ENCODE results near the gene UBXN7. TPM values are rescaled to one million over a fixed set of nuclear protein-coding genes. Genes with fewer than 3 reads are reported as not detected.
"Not testable (repeated sequence)": the region's sequence is repeated elsewhere in the genome, so short reads cannot be mapped to it uniquely, and the experiment has no call there.

UBXN7 gene
- total RNA-seq, 1 experiment from 2014 or later, result 62.7 TPM

GRCh38 chr3:196423044-196423781 lies 9.0 kb downstream of the UBXN7 start:
- no peaks in the 10 kb centered on the region for H3K9me3 ChIP-seq
- H3K4me3 ChIP-seq (ENCODE audit: low read depth, low read length), result no peak overlapping the region
- BruUV-seq (replicated peaks), result no TSS peak
- Mint-ChIP-seq H3K36me3 (ENCODE audit: insufficient read depth, unreplicated experiment) (peaks cover 11% of the 10 kb centered on the region), H3K4me3 (ENCODE audit: unreplicated experiment) (no peak overlapping the region), H3K27me3 (ENCODE audit: insufficient read depth, unreplicated experiment) (no peaks in the 10 kb centered on the region), H3K4me1 (ENCODE audit: low read depth, unreplicated experiment) (peaks cover 15% of the 10 kb centered on the region), H3K9me3 (ENCODE audit: unreplicated experiment) (no peaks in the 10 kb centered on the region), H3K27ac (ENCODE audit: unreplicated experiment) (no peak overlapping the region)
- intact Hi-C loops (cut with micrococcal nuclease; ENCODE audit: unreplicated experiment), result no loop called here
- H3K4me1 ChIP-seq, result peaks cover 5% of the 10 kb centered on the region; the same call in 1 of the 2 replicates
- POLR2A ChIA-PET, result no interaction called here
- TF ChIP-seq CTCF (IDR thresholded peaks at IDR 0.05; ENCODE audit: insufficient read depth in 1 of 2, low read depth in 1 of 2, low read length in 1 of 2, severe bottlenecking in 1 of 2, unreplicated experiment in 1 of 2), result no peak
- H3K36me3 ChIP-seq (ENCODE audit: control insufficient read depth, insufficient read depth, low read length), result no peaks in the 10 kb centered on the region
- H3K27me3 ChIP-seq (replicated peaks; ENCODE audit: control insufficient read depth, insufficient read depth, low read length), result no peaks in the 10 kb centered on the region
- CTCF ChIA-PET, result no interaction called here
- DNase-seq, result no peak

GRCh38 chr3:196421668-196422067 lies 10.6 kb downstream of the UBXN7 start:
- DNase-seq; H3K4me3 ChIP-seq (ENCODE audit: low read depth, low read length); H3K9me3 Mint-ChIP-seq (ENCODE audit: unreplicated experiment); BruUV-seq (replicated peaks); H3K27me3 Mint-ChIP-seq (ENCODE audit: insufficient read depth, unreplicated experiment); H3K36me3 Mint-ChIP-seq (ENCODE audit: insufficient read depth, unreplicated experiment); H3K36me3 ChIP-seq (ENCODE audit: control insufficient read depth, insufficient read depth, low read length); H3K4me3 Mint-ChIP-seq (ENCODE audit: unreplicated experiment); H3K27me3 ChIP-seq (replicated peaks; ENCODE audit: control insufficient read depth, insufficient read depth, low read length); intact Hi-C loops (cut with micrococcal nuclease; ENCODE audit: unreplicated experiment); H3K4me1 ChIP-seq; H3K27ac Mint-ChIP-seq (ENCODE audit: unreplicated experiment); H3K9me3 ChIP-seq; CTCF ChIA-PET: not testable (repeated sequence)
- peaks cover 15% of the 10 kb centered on the region for H3K4me1 Mint-ChIP-seq (ENCODE audit: low read depth, unreplicated experiment)
- POLR2A ChIA-PET, result interaction anchor here (0.6 kb wide), 1 partner anchor 136 kb away, joined by 3 read pairs; no protein-coding TSS in a partner anchor

- Mint-ChIP-seq H3K9me3 (ENCODE audit: unreplicated experiment) (no peaks in the 10 kb centered on the region), H3K27me3 (ENCODE audit: insufficient read depth, unreplicated experiment) (no peaks in the 10 kb centered on the region), H3K4me3 (ENCODE audit: unreplicated experiment) (no peak overlapping the region), H3K36me3 (ENCODE audit: insufficient read depth, unreplicated experiment) (no peaks in the 10 kb centered on the region), H3K27ac (ENCODE audit: unreplicated experiment) (no peak overlapping the region), H3K4me1 (ENCODE audit: low read depth, unreplicated experiment) (peaks cover 6% of the 10 kb centered on the region)
- BruUV-seq (replicated peaks), result no TSS peak
- Histone ChIP-seq H3K4me1 (peaks cover 5% of the 10 kb centered on the region; the same call in 1 of the 2 replicates), H3K9me3 (no peaks in the 10 kb centered on the region), H3K27me3 (replicated peaks; ENCODE audit: control insufficient read depth, insufficient read depth, low read length) (no peaks in the 10 kb centered on the region), H3K4me3 (ENCODE audit: low read depth, low read length) (no peak overlapping the region), H3K36me3 (ENCODE audit: control insufficient read depth, insufficient read depth, low read length) (no peaks in the 10 kb centered on the region)
- no peak for DNase-seq
- POLR2A ChIA-PET, result no interaction called here
- CTCF ChIA-PET, result no interaction called here
- TF ChIP-seq CTCF (IDR thresholded peaks at IDR 0.05; ENCODE audit: insufficient read depth in 1 of 2, low read depth in 1 of 2, low read length in 1 of 2, severe bottlenecking in 1 of 2, unreplicated experiment in 1 of 2), result no peak
- intact Hi-C loops (cut with micrococcal nuclease; ENCODE audit: unreplicated experiment), result no loop called here
These were observed 12.8 kb downstream of the UBXN7 start for GRCh38 chr3:196419386-196419785.

All from Caco-2 (cell line).